Stomach smooth muscle (tissue), 2 donors: ENCODE data around the gene CXCR4.
A peak's percentile ranks its signal among the peaks of the same experiment; 100 is the strongest.
"Not testable (repeated sequence)": the region's sequence is repeated elsewhere in the genome, so short reads cannot be mapped to it uniquely, and the experiment has no call there.

Experiments
- H3K27ac ChIP-seq: one replicate; pipeline ENCODE4 v1.7.0; 2013; ENCODE audit warnings: mild to moderate bottlenecking, low read length, inconsistent platforms
- H3K27me3 ChIP-seq, 2 donors: one replicate each; pipeline ENCODE4 v1.7.0; 2013; ENCODE audit warnings: low read length in 2 of 2; ENCODE audit not compliant: insufficient read depth in 2 of 2, control insufficient read depth in 1 of 2
- H3K36me3 ChIP-seq, 2 donors: one replicate each; pipeline ENCODE4 v1.7.0; 2013; ENCODE audit warnings: low read length in 2 of 2; ENCODE audit not compliant: control insufficient read depth in 2 of 2, insufficient read depth in 2 of 2
- H3K4me1 ChIP-seq: one replicate; pipeline ENCODE4 v1.7.0; 2013; ENCODE audit warnings: low read length; ENCODE audit not compliant: control insufficient read depth, insufficient read depth
- H3K4me3 ChIP-seq, 2 donors: one replicate each; pipeline ENCODE4 v1.7.0; 2013; ENCODE audit warnings: low read length in 2 of 2
- H3K9ac ChIP-seq, 2 donors: one replicate each; pipeline ENCODE4 v1.7.0; 2013; ENCODE audit warnings: low read length in 2 of 2, mild to moderate bottlenecking in 1 of 2
- H3K9me3 ChIP-seq, 2 donors: one replicate each; pipeline ENCODE4 v1.7.0; 2013; ENCODE audit warnings: low read length in 2 of 2; ENCODE audit not compliant: control insufficient read depth in 2 of 2
- donor health status: healthy.
- donor health status: Pancreatic carcinoma.

Gene CXCR4

GRCh38 chr2:136098441-136098840 lies 19.5 kb downstream of the CXCR4 start:
- Histone ChIP-seq H3K4me1 (no peaks in the 10 kb centered on the region), H3K9ac (no peak overlapping the region), H3K36me3 (no peaks in the 10 kb centered on the region), H3K9me3 (no peaks in the 10 kb centered on the region), H3K27me3 (no peaks in the 10 kb centered on the region), H3K4me3 (no peak overlapping the region), H3K27ac (no peak overlapping the region)

GRCh38 chr2:136093583-136093982 lies 24.4 kb downstream of the CXCR4 start:
- H3K27ac ChIP-seq = no peak overlapping the region
- H3K36me3 ChIP-seq = no peaks in the 10 kb centered on the region
- no peaks in the 10 kb centered on the region for H3K9me3 ChIP-seq
- no peaks in the 10 kb centered on the region for H3K27me3 ChIP-seq
- H3K9ac ChIP-seq = no peak overlapping the region
- H3K4me3 ChIP-seq = no peak overlapping the region
- no peaks in the 10 kb centered on the region for H3K4me1 ChIP-seq

GRCh38 chr2:136091899-136092298 lies 26.1 kb downstream of the CXCR4 start:
- H3K9ac ChIP-seq = no peak overlapping the region
- H3K27ac ChIP-seq = no peak overlapping the region
- no peak overlapping the region for H3K4me3 ChIP-seq
- no peaks in the 10 kb centered on the region for H3K27me3 ChIP-seq
- H3K4me1 ChIP-seq = no peaks in the 10 kb centered on the region
- no peaks in the 10 kb centered on the region for H3K36me3 ChIP-seq
- H3K9me3 ChIP-seq = no peaks in the 10 kb centered on the region

- H3K4me1 ChIP-seq, H3K27me3 ChIP-seq, H3K9me3 ChIP-seq, H3K4me3 ChIP-seq, H3K27ac ChIP-seq, H3K9ac ChIP-seq, H3K36me3 ChIP-seq: not testable (repeated sequence)
Measured at GRCh38 chr2:136087901-136088460, 30.0 kb downstream of the CXCR4 start.

GRCh38 chr2:136086253-136087016 lies 31.5 kb downstream of the CXCR4 start:
- H3K9me3 ChIP-seq = no peaks in the 10 kb centered on the region
- H3K36me3 ChIP-seq = no peaks in the 10 kb centered on the region
- H3K27ac ChIP-seq = no peak overlapping the region

GRCh38 chr2:136085453-136086209 lies 32.3 kb downstream of the CXCR4 start:
- H3K9ac ChIP-seq = no peak overlapping the region
- H3K36me3 ChIP-seq = no peaks in the 10 kb centered on the region
- H3K27ac ChIP-seq = no peak overlapping the region
- H3K4me1 ChIP-seq = no peaks in the 10 kb centered on the region
- no peak overlapping the region for H3K4me3 ChIP-seq
- no peaks in the 10 kb centered on the region for H3K9me3 ChIP-seq
- no peaks in the 10 kb centered on the region for H3K27me3 ChIP-seq

More at GRCh38 chr2:136086253-136087016, 31.5 kb downstream of the CXCR4 start:
- Histone ChIP-seq H3K9ac (no peak overlapping the region), H3K27me3 (no peaks in the 10 kb centered on the region), H3K4me3 (no peak overlapping the region), H3K4me1 (no peaks in the 10 kb centered on the region)

- Histone ChIP-seq H3K4me1 (no peaks in the 10 kb centered on the region), H3K36me3 (no peaks in the 10 kb centered on the region), H3K27ac (no peak overlapping the region), H3K9ac (no peak overlapping the region), H3K9me3 (peaks cover 0 to 2% of the 10 kb centered on the region in 2 donors), H3K4me3 (no peak overlapping the region), H3K27me3 (no peaks in the 10 kb centered on the region)
Measured at GRCh38 chr2:136081582-136082210, 36.3 kb downstream of the CXCR4 start.

GRCh38 chr2:136080114-136080513 lies 37.8 kb downstream of the CXCR4 start:
- Histone ChIP-seq H3K4me3 (no peak overlapping the region), H3K27ac (no peak overlapping the region), H3K27me3 (no peaks in the 10 kb centered on the region), H3K9me3 (peaks cover 0 to 2% of the 10 kb centered on the region in 2 donors), H3K36me3 (no peaks in the 10 kb centered on the region), H3K9ac (no peak overlapping the region), H3K4me1 (no peaks in the 10 kb centered on the region)

GRCh38 chr2:136077107-136077506 lies 40.8 kb downstream of the CXCR4 start:
- H3K9me3 ChIP-seq = peaks cover 0 to 2% of the 10 kb centered on the region in 2 donors
- no peak overlapping the region for H3K4me3 ChIP-seq
- no peak overlapping the region for H3K27ac ChIP-seq
- no peaks in the 10 kb centered on the region for H3K27me3 ChIP-seq
- H3K9ac ChIP-seq = no peak overlapping the region
- H3K36me3 ChIP-seq = no peaks in the 10 kb centered on the region
- no peaks in the 10 kb centered on the region for H3K4me1 ChIP-seq

- Histone ChIP-seq H3K27ac (no peak overlapping the region), H3K36me3 (no peaks in the 10 kb centered on the region), H3K4me1 (no peaks in the 10 kb centered on the region), H3K4me3 (peak overlapping the region in 1 of 2 donors; percentile 35), H3K9me3 (peaks cover 0 to 2% of the 10 kb centered on the region in 2 donors), H3K9ac (no peak overlapping the region), H3K27me3 (no peaks in the 10 kb centered on the region)
Measured at GRCh38 chr2:136075476-136075875, 42.5 kb downstream of the CXCR4 start.
